HL-60 (cell line): ENCODE results near the gene ACTC1.

Source experiments
- DNase-seq, 2 experiments: peaks; one replicate each; pipeline ENCODE4 v3.0.0-alpha.2; 2010 to 2020; ENCODE audit warnings: low read depth in 1 of 2, low spot score in 1 of 2
- H3K27ac ChIP-seq: fragments of 250-450 bp; sonication (Bioruptor Pico); replicated peaks from 2 replicates; pipeline ENCODE4 v1.5.1; 2020; ENCODE audit warnings: mild to moderate bottlenecking, moderate library complexity
- H3K27me3 ChIP-seq: fragments of 250-450 bp; sonication (Bioruptor Pico); 2 replicates; pipeline ENCODE4 v1.5.1; 2021; ENCODE audit warnings: mild to moderate bottlenecking, moderate library complexity; ENCODE audit not compliant: insufficient read depth, poor library complexity, severe bottlenecking
- H3K4me3 ChIP-seq: replicated peaks from 2 replicates; pipeline ENCODE4 v1.5.1; 2011; ENCODE audit warnings: mild to moderate bottlenecking, control low read depth, low read length; ENCODE audit not compliant: insufficient read depth
- GABPA ChIP-seq: IDR thresholded peaks from 2 replicates; pipeline ENCODE4 v1.6.1; 2012; ENCODE audit warnings: low read depth
- POLR2AphosphoS5 ChIP-seq: IDR thresholded peaks from 2 replicates; pipeline ENCODE4 v1.6.1; 2012; ENCODE audit warnings: low read depth
- REST ChIP-seq: IDR thresholded peaks from 2 replicates; pipeline ENCODE4 v1.6.1; 2012; ENCODE audit warnings: low read depth; ENCODE audit not compliant: insufficient replicate concordance
- SPI1 ChIP-seq: IDR thresholded peaks from 2 replicates; pipeline ENCODE4 v1.6.1; 2012; ENCODE audit warnings: low read depth, mild to moderate bottlenecking, borderline replicate concordance
- long read RNA-seq: library from polyadenylated mRNA; unstranded; transcript quantifications from one replicate; pipeline ENCODE4 v2.0.0, GENCODE V29; 2020
- TF ChIP-seq, protein P1 (sequence below): IDR thresholded peaks from one replicate; pipeline ENCODE4 v1.5.1; 2011; ENCODE audit warnings: low read length, control low read depth, inconsistent platforms; ENCODE audit not compliant: insufficient read depth

Gene ACTC1
- long read RNA-seq, result 0 reads

- peaks cover 20% of the 10 kb centered on the region for H3K27me3 ChIP-seq
- no peak within 1 kb of the TSS for H3K27ac ChIP-seq
- no peak for TF ChIP-seq GABPA
- TF ChIP-seq REST, result no peak
- TF ChIP-seq POLR2AphosphoS5, result no peak
- TF ChIP-seq, protein P1, sequence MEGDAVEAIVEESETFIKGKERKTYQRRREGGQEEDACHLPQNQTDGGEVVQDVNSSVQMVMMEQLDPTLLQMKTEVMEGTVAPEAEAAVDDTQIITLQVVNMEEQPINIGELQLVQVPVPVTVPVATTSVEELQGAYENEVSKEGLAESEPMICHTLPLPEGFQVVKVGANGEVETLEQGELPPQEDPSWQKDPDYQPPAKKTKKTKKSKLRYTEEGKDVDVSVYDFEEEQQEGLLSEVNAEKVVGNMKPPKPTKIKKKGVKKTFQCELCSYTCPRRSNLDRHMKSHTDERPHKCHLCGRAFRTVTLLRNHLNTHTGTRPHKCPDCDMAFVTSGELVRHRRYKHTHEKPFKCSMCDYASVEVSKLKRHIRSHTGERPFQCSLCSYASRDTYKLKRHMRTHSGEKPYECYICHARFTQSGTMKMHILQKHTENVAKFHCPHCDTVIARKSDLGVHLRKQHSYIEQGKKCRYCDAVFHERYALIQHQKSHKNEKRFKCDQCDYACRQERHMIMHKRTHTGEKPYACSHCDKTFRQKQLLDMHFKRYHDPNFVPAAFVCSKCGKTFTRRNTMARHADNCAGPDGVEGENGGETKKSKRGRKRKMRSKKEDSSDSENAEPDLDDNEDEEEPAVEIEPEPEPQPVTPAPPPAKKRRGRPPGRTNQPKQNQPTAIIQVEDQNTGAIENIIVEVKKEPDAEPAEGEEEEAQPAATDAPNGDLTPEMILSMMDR, result no peak
- TF ChIP-seq SPI1, result no peak
- no peak for DNase-seq
- H3K4me3 ChIP-seq, result no peak within 1 kb of the TSS
Observed at GRCh38 chr15:34795267-34796081, at the start of gene ACTC1. Gene ACTC1, minus strand, starts transcription at chr15:34795549. Its CDS starts 741 bp downstream, at chr15:34794808.

- TF ChIP-seq REST (no peak), SPI1 (no peak), GABPA (no peak), POLR2AphosphoS5 (no peak)
- TF ChIP-seq, protein P1, result no peak
- no peak overlapping the region for H3K27ac ChIP-seq
- DNase-seq, result no peak
- H3K4me3 ChIP-seq, result no peak overlapping the region
- no peaks in the 10 kb centered on the region for H3K27me3 ChIP-seq
Observed at GRCh38 chr15:34841262-34841725, 45.9 kb upstream of the ACTC1 start.

DNA sequence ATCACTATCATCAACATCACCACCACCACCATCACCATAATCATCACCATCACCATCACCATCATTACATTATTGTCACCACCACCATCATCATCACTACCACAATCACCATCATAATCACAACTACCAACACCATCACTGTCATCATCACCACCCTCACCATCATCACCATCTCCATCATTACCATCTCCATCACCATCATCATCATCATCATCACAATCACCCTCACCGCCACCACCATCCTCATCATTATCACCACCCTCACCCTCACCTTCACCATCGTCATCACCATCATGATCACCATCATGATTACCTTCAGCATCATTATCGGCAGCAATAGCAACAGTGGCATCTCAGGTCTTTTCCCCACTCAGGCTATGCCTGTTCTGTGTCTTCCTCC lies 42.9 kb upstream of the ACTC1 start:
- no peak for DNase-seq
- Histone ChIP-seq H3K4me3 (no peak overlapping the region), H3K27me3 (no peaks in the 10 kb centered on the region), H3K27ac (no peak overlapping the region)
- no peak for TF ChIP-seq REST
- TF ChIP-seq, protein P1, result no peak
- no peak for TF ChIP-seq GABPA
- TF ChIP-seq SPI1, result no peak
- no peak for TF ChIP-seq POLR2AphosphoS5
